ENCODE data around the gene EPHA8.

The EPHA8 gene

GRCh38 chr1:22651941-22652856, 88.9 kb downstream of the EPHA8 start:
- Histone ChIP-seq H3K27me3 (replicated peaks; ENCODE audit: insufficient read depth, low read length) (peaks cover 98% of the 10 kb centered on the region), H3K36me3 (replicated peaks; ENCODE audit: insufficient read depth, low read length) (no peaks in the 10 kb centered on the region), H3K4me1 (ENCODE audit: low read length) (no peaks in the 10 kb centered on the region), H3K4me3 (ENCODE audit: low read length) (no peak overlapping the region), H3K4me2 (ENCODE audit: low read depth, low read length) (no peak overlapping the region), H3K9me3 (replicated peaks; ENCODE audit: insufficient read depth, low read length) (no peaks in the 10 kb centered on the region), H4K20me1 (ENCODE audit: insufficient read depth, low read length) (no peaks in the 10 kb centered on the region), H3K9ac (ENCODE audit: low read length) (no peak overlapping the region), H3F3A (ENCODE audit: insufficient read depth, low read length) (no peaks in the 10 kb centered on the region), H3K27ac (ENCODE audit: low read length) (no peak overlapping the region), H2AFZ (ENCODE audit: low read length) (no peak overlapping the region), H3K9me2 (replicated peaks; ENCODE audit: insufficient read depth, low read length) (no peaks in the 10 kb centered on the region), H3K79me2 (ENCODE audit: low read length) (no peaks in the 10 kb centered on the region)
- no peak for DNase-seq
- TF ChIP-seq EZH2 (optimal IDR thresholded peaks at IDR 0.05; ENCODE audit: low read depth, low read length), result no peak
- no peak for TF ChIP-seq EZH2phosphoT487 (IDR thresholded peaks at IDR 0.05; ENCODE audit: low read length)
- no peak for TF ChIP-seq CTCF (IDR thresholded peaks at IDR 0.05; ENCODE audit: low read length)

DNA sequence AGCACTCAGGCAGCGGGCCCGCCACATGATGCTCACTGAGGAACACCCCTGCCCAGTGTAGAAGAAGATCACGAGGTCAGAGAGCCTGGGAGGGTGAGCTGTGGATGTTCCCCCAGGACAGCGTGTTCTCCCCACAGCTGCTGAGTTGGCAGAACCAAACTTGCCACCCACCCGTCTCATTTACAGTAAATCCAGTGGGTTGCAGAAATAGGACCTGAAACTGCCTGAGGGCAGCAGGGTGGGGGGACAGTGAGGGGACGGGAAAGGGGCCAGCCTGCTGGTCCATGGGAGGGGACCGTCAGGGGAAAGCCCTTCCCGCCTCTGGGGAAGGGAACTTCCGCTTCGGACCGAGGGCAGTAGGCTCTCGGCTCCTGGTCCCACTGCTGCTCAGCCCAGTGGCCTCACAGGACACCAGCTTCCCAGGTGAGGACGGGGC, 89.6 kb downstream of the EPHA8 start, which contains the start of gene C1QB:
Gene C1QB, plus strand, starts transcription at position 356 of the 436 bp plus-strand sequence. CDS start 6,227 bp downstream, outside the sequence.
- no peak for TF ChIP-seq EZH2 (optimal IDR thresholded peaks at IDR 0.05; ENCODE audit: low read depth, low read length)
- no peak for TF ChIP-seq CTCF (IDR thresholded peaks at IDR 0.05; ENCODE audit: low read length)
- no peak for TF ChIP-seq EZH2phosphoT487 (IDR thresholded peaks at IDR 0.05; ENCODE audit: low read length)
- Histone ChIP-seq H3K27ac (ENCODE audit: low read length) (no peak within 1 kb of the TSS), H3K79me2 (ENCODE audit: low read length) (no peaks in the 10 kb centered on the region), H3K4me3 (ENCODE audit: low read length) (no peak within 1 kb of the TSS), H4K20me1 (ENCODE audit: insufficient read depth, low read length) (no peaks in the 10 kb centered on the region), H3K4me1 (ENCODE audit: low read length) (no peaks in the 10 kb centered on the region), H3K9me3 (replicated peaks; ENCODE audit: insufficient read depth, low read length) (no peaks in the 10 kb centered on the region), H3F3A (ENCODE audit: insufficient read depth, low read length) (no peaks in the 10 kb centered on the region), H3K4me2 (ENCODE audit: low read depth, low read length) (no peak within 1 kb of the TSS), H3K36me3 (replicated peaks; ENCODE audit: insufficient read depth, low read length) (no peaks in the 10 kb centered on the region), H3K9ac (ENCODE audit: low read length) (no peak within 1 kb of the TSS), H3K27me3 (replicated peaks; ENCODE audit: insufficient read depth, low read length) (peaks cover 100% of the 10 kb centered on the region), H3K9me2 (replicated peaks; ENCODE audit: insufficient read depth, low read length) (no peaks in the 10 kb centered on the region), H2AFZ (ENCODE audit: low read length) (no peak within 1 kb of the TSS)
- no peak for DNase-seq

All from MM.1S (cell line).